WTC11 (cell line): ENCODE results near the gene HPSE. TPM values are rescaled to one million over a fixed set of nuclear protein-coding genes. Genes with fewer than 3 reads are reported as not detected.
A peak's percentile ranks its signal among the peaks of the same experiment; 100 is the strongest.

ENCODE experiments used
- ATAC-seq: fragments of 200-7000 bp; cut with Tn5 transposase; 2 replicates; pipeline ENCODE4 v1.10.0; 2021; ENCODE audit warnings: mild to moderate bottlenecking, moderate library complexity
- CTCF ChIA-PET: fragments of 300-600 bp; sonication (Branson Sonifier 250); formaldehyde crosslinking; loops from one replicate; lab custom pipeline; 2021; ENCODE audit warnings: antibody characterized with exemption; lab: Charles Lee
- POLR2A ChIA-PET: fragments of 350-600 bp; sonication (Branson Sonifier 250); formaldehyde crosslinking; loops from one replicate; lab custom pipeline; 2021; ENCODE audit warnings: antibody characterized with exemption; lab: Charles Lee
- DNase-seq: peaks from one replicate; pipeline ENCODE4 v3.0.0; 2021; ENCODE audit warnings: low spot score
- H3K27ac Mint-ChIP-seq: 2 replicates; pipeline ENCODE4 v1.8.0; 2021; ENCODE audit warnings: mixed read lengths
- H3K27me3 Mint-ChIP-seq: 2 replicates; pipeline ENCODE4 v1.8.0; 2021; ENCODE audit warnings: low read depth, mild to moderate bottlenecking, moderate library complexity, mixed read lengths
- H3K36me3 Mint-ChIP-seq: 2 replicates; pipeline ENCODE4 v1.8.0; 2021; ENCODE audit warnings: mixed read lengths
- H3K4me1 Mint-ChIP-seq: 2 replicates; pipeline ENCODE4 v1.8.0; 2022; ENCODE audit warnings: mixed read lengths
- H3K4me3 Mint-ChIP-seq: 2 replicates; pipeline ENCODE4 v1.8.0; 2021; ENCODE audit warnings: mild to moderate bottlenecking, moderate library complexity, mixed read lengths
- H3K9me3 Mint-ChIP-seq: 2 replicates; pipeline ENCODE4 v1.8.0; 2021; ENCODE audit warnings: mixed read lengths
- AR ChIP-seq: fragments of 250-450 bp; sonication (Bioruptor Pico); IDR thresholded peaks from 2 replicates; pipeline ENCODE4 v1.9.0; 2021; ENCODE audit warnings: mild to moderate bottlenecking
- ATF1 ChIP-seq: sonication (generic); formaldehyde crosslinking; IDR thresholded peaks from 2 replicates; pipeline ENCODE4 v1.8.1; 2023; ENCODE audit warnings: mild to moderate bottlenecking, moderate library complexity, missing genetic modification reagents
- CREB1 ChIP-seq: sonication (generic); formaldehyde crosslinking; IDR thresholded peaks from 2 replicates; pipeline ENCODE4 v1.8.0; 2023; ENCODE audit warnings: mild to moderate bottlenecking, missing genetic modification reagents
- E2F4 ChIP-seq: sonication (generic); formaldehyde crosslinking; IDR thresholded peaks from 2 replicates; pipeline ENCODE4 v1.8.1; 2022; ENCODE audit warnings: low read depth, mild to moderate bottlenecking, moderate library complexity, missing genetic modification reagents, borderline replicate concordance
- E2F5 ChIP-seq: sonication (generic); formaldehyde crosslinking; IDR thresholded peaks from 2 replicates; pipeline ENCODE4 v1.8.1; 2022; ENCODE audit warnings: mild to moderate bottlenecking, moderate library complexity, missing genetic modification reagents
- ELF4 ChIP-seq: sonication (generic); formaldehyde crosslinking; IDR thresholded peaks from 2 replicates; pipeline ENCODE4 v1.8.1; 2022; ENCODE audit warnings: low read depth, mild to moderate bottlenecking, moderate library complexity, missing genetic modification reagents
- ESRRA ChIP-seq: sonication (generic); formaldehyde crosslinking; IDR thresholded peaks from 2 replicates; pipeline ENCODE4 v1.8.1; 2022; ENCODE audit warnings: mild to moderate bottlenecking, missing genetic modification reagents, borderline replicate concordance
- ETV6 ChIP-seq: sonication (generic); formaldehyde crosslinking; IDR thresholded peaks from 2 replicates; pipeline ENCODE4 v1.8.1; 2022; ENCODE audit warnings: mild to moderate bottlenecking, missing genetic modification reagents
- FOXJ3 ChIP-seq: sonication (generic); formaldehyde crosslinking; IDR thresholded peaks from 2 replicates; pipeline ENCODE4 v1.9.0; 2021; ENCODE audit warnings: missing genetic modification reagents, mild to moderate bottlenecking, borderline replicate concordance
- FOXK1 ChIP-seq: sonication (generic); formaldehyde crosslinking; IDR thresholded peaks from 2 replicates; pipeline ENCODE4 v1.8.0; 2022; ENCODE audit warnings: mild to moderate bottlenecking, moderate library complexity, missing genetic modification reagents
- FOXP1 ChIP-seq: sonication (generic); formaldehyde crosslinking; IDR thresholded peaks from 2 replicates; pipeline ENCODE4 v1.8.0; 2022; ENCODE audit warnings: missing genetic modification reagents, mild to moderate bottlenecking, moderate library complexity, borderline replicate concordance
- GRHL2 ChIP-seq: fragments of 250-450 bp; sonication (Bioruptor Pico); IDR thresholded peaks from 2 replicates; pipeline ENCODE4 v1.8.0; 2022; ENCODE audit warnings: mild to moderate bottlenecking, moderate library complexity; ENCODE audit not compliant: insufficient replicate concordance, severe bottlenecking
- GTF2I ChIP-seq: fragments of 250-450 bp; sonication (Bioruptor Pico); conservative IDR thresholded peaks from 2 replicates; pipeline ENCODE4 v1.4.0; 2021; ENCODE audit warnings: mild to moderate bottlenecking
- IRF1 ChIP-seq: sonication (generic); formaldehyde crosslinking; IDR thresholded peaks from 2 replicates; pipeline ENCODE4 v1.8.0; 2023; ENCODE audit warnings: missing genetic modification reagents
- MXD4 ChIP-seq: fragments of 250-450 bp; sonication (Bioruptor Pico); IDR thresholded peaks from 2 replicates; pipeline ENCODE4 v1.8.0; 2021; ENCODE audit warnings: mild to moderate bottlenecking, moderate library complexity, borderline replicate concordance
- NFE2L1 ChIP-seq: sonication (generic); formaldehyde crosslinking; IDR thresholded peaks from 2 replicates; pipeline ENCODE4 v1.8.1; 2023; ENCODE audit warnings: missing genetic modification reagents
- NR1H2 ChIP-seq: sonication (generic); formaldehyde crosslinking; IDR thresholded peaks from 2 replicates; pipeline ENCODE4 v1.9.0; 2021; ENCODE audit warnings: mild to moderate bottlenecking, moderate library complexity, missing genetic modification reagents
- NR3C1 ChIP-seq: sonication (generic); formaldehyde crosslinking; conservative IDR thresholded peaks from 2 replicates; pipeline ENCODE4 v1.8.1; 2023; ENCODE audit warnings: low read depth, mild to moderate bottlenecking, missing genetic modification reagents
- TCF7 ChIP-seq: sonication (generic); formaldehyde crosslinking; IDR thresholded peaks from 2 replicates; pipeline ENCODE4 v1.8.0; 2022; ENCODE audit warnings: mild to moderate bottlenecking, low read depth, missing genetic modification reagents, moderate library complexity
- TEAD1 ChIP-seq: sonication (generic); formaldehyde crosslinking; IDR thresholded peaks from 2 replicates; pipeline ENCODE4 v1.8.0; 2022; ENCODE audit warnings: mild to moderate bottlenecking, missing genetic modification reagents
- TP53 ChIP-seq: sonication (generic); formaldehyde crosslinking; IDR thresholded peaks from 2 replicates; pipeline ENCODE4 v1.8.1; 2023; ENCODE audit warnings: mild to moderate bottlenecking, missing genetic modification reagents
- USF2 ChIP-seq: sonication (generic); formaldehyde crosslinking; IDR thresholded peaks from 2 replicates; pipeline ENCODE4 v1.8.1; 2023; ENCODE audit warnings: mild to moderate bottlenecking, missing genetic modification reagents, moderate library complexity
- ZBTB43 ChIP-seq: sonication (generic); formaldehyde crosslinking; IDR thresholded peaks from 2 replicates; pipeline ENCODE4 v1.8.1; 2023; ENCODE audit warnings: mild to moderate bottlenecking, missing genetic modification reagents
- ZNF263 ChIP-seq: sonication (generic); formaldehyde crosslinking; IDR thresholded peaks from 2 replicates; pipeline ENCODE4 v1.8.1; 2022; ENCODE audit warnings: low read depth, mild to moderate bottlenecking, moderate library complexity, missing genetic modification reagents
- ZNF317 ChIP-seq: sonication (generic); formaldehyde crosslinking; IDR thresholded peaks from 2 replicates; pipeline ENCODE4 v1.8.1; 2023; ENCODE audit warnings: low read depth, mild to moderate bottlenecking, moderate library complexity, missing genetic modification reagents, borderline replicate concordance
- ZNF416 ChIP-seq: fragments of 250-450 bp; sonication (Bioruptor Pico); IDR thresholded peaks from 2 replicates; pipeline ENCODE4 v1.9.0; 2021; ENCODE audit warnings: mild to moderate bottlenecking, inconsistent platforms
- ZNF423 ChIP-seq: fragments of 250-450 bp; sonication (Bioruptor Pico); IDR thresholded peaks from 2 replicates; pipeline ENCODE4 v2.1.2; 2022; ENCODE audit warnings: mild to moderate bottlenecking, moderate library complexity
- total RNA-seq: library from RNA; stranded (reverse); gene quantifications from 3 replicates; pipeline ENCODE4 v1.2.3, GENCODE V29; 2021

HPSE gene
- total RNA-seq, 1 experiment from 2014 or later = 3.0 TPM

- DNase-seq (peak; percentile 94), ATAC-seq (peak; percentile 93)
- H3K27ac Mint-ChIP-seq = peak within 1 kb of the TSS; percentile 81
- H3K4me3 Mint-ChIP-seq = peak within 1 kb of the TSS; percentile 86
- peaks cover 18% of the 10 kb centered on the region for H3K4me1 Mint-ChIP-seq
- ChIA-PET POLR2A (interaction anchor here (0.5 to 2.1 kb wide), 9 partner anchors 24 to 272 kb away, joined by 3 to 7 read pairs (median 4); partner anchors contain the start of gene COPS4), CTCF (interaction anchor here (0.5 to 1.4 kb wide), 28 partner anchors 9 to 1199 kb away, joined by 3 to 10 read pairs (median 3); partner anchors contain the start of genes COPS4, HELQ and MRPS18C)
- H3K27me3 Mint-ChIP-seq = peaks cover 11% of the 10 kb centered on the region
- H3K9me3 Mint-ChIP-seq = no peaks in the 10 kb centered on the region
- H3K36me3 Mint-ChIP-seq = no peaks in the 10 kb centered on the region
- TF ChIP-seq E2F4 (CRISPR knock-in tag) = peak; percentile 66; the same call in 1 of the 2 replicates
- peak; percentile 63; the same call in 1 of the 2 replicates for TF ChIP-seq ZNF416 (CRISPR knock-in tag)
- no peak for TF ChIP-seq NR3C1 (CRISPR knock-in tag)
- TF ChIP-seq GRHL2 (CRISPR knock-in tag) = no peak
- no peak for TF ChIP-seq GTF2I (CRISPR knock-in tag)
- no peak; the same call in 1 of the 2 replicates for TF ChIP-seq ESRRA
- TF ChIP-seq ZBTB43 (CRISPR knock-in tag) = no peak
- no peak for TF ChIP-seq ELF4 (CRISPR knock-in tag)
- TF ChIP-seq IRF1 (CRISPR knock-in tag) = 0 out of 2 replicates have a peak, but pooled peaks have one; percentile 49
- TF ChIP-seq NFE2L1 (CRISPR knock-in tag) = no peak
- TF ChIP-seq E2F5 (CRISPR knock-in tag) = peak; percentile 89
- no peak for TF ChIP-seq CREB1 (CRISPR knock-in tag)
- TF ChIP-seq FOXP1 (CRISPR knock-in tag) = peak; percentile 79; the same call in 1 of the 2 replicates
- TF ChIP-seq FOXJ3 (CRISPR knock-in tag) = no peak
- TF ChIP-seq ZNF423 (CRISPR knock-in tag) = peak; percentile 65
- TF ChIP-seq ATF1 (CRISPR knock-in tag) = 0 out of 2 replicates have a peak, but pooled peaks have one; percentile 51
- TF ChIP-seq TCF7 (CRISPR knock-in tag) = no peak
- peak; percentile 81 for TF ChIP-seq TEAD1 (CRISPR knock-in tag)
- TF ChIP-seq MXD4 (CRISPR knock-in tag) = no peak
- no peak for TF ChIP-seq NR1H2 (CRISPR knock-in tag)
- peak; percentile 78; the same call in 1 of the 2 replicates for TF ChIP-seq TP53 (CRISPR knock-in tag)
- no peak for TF ChIP-seq ZNF263
- no peak; the same call in 1 of the 2 replicates for TF ChIP-seq FOXK1 (CRISPR knock-in tag)
- TF ChIP-seq ETV6 = peak; percentile 84; the same call in 1 of the 2 replicates
- no peak for TF ChIP-seq ZNF317 (CRISPR knock-in tag)
- TF ChIP-seq USF2 (CRISPR knock-in tag) = no peak; the same call in 1 of the 2 replicates
- TF ChIP-seq AR (CRISPR knock-in tag) = no peak
These were observed 50.2 kb downstream of the HPSE start, which contains the start of gene COQ2 for GRCh38 chr4:83284193-83285054. COQ2 (minus strand) TSS chr4:83284798; CDS start chr4:83284764, 34 bp downstream.
